ENCODE data around the gene MIGA2.

The MIGA2 gene

GRCh38 chr9:129111528-129112151 is 75.2 kb downstream of the MIGA2 start (continued):
- no peak for TF ChIP-seq ZNF274 (IDR thresholded peaks at IDR 0.05; ENCODE audit: low read length)
- TF ChIP-seq ZNF274 (tag by site-specific recombination; IDR thresholded peaks at IDR 0.05; ENCODE audit: borderline replicate concordance), result no peak
- peak; percentile 1; the same call in 1 of the 2 replicates for TF ChIP-seq PBX3 (CRISPR knock-in tag; IDR thresholded peaks at IDR 0.05)
- TF ChIP-seq KLF9 (tag by site-specific recombination; IDR thresholded peaks at IDR 0.05; ENCODE audit: low read depth), result peak; percentile 56; the same call in 1 of the 2 replicates
- TF ChIP-seq SP2 (tag by site-specific recombination; IDR thresholded peaks at IDR 0.05), result peak; percentile 54
- no peak for TF ChIP-seq ZNF560 (tag by site-specific recombination; IDR thresholded peaks at IDR 0.05; ENCODE audit: borderline replicate concordance)
- peak; percentile 82 for TF ChIP-seq GLIS1 (tag by site-specific recombination; IDR thresholded peaks at IDR 0.05)
- no peak for TF ChIP-seq KLF7 (tag by site-specific recombination; IDR thresholded peaks at IDR 0.05; ENCODE audit: borderline replicate concordance)
- TF ChIP-seq GLIS2 (tag by site-specific recombination; IDR thresholded peaks at IDR 0.05), result peak; percentile 97
- TF ChIP-seq ZFP69B (tag by site-specific recombination; IDR thresholded peaks at IDR 0.05), result 0 out of 2 replicates have a peak, but pooled peaks have one; percentile 32
- TF ChIP-seq SCRT2 (tag by site-specific recombination; IDR thresholded peaks at IDR 0.05), result peak; percentile 11; the same call in 1 of the 2 replicates
- peak; percentile 88 for TF ChIP-seq EGR2 (tag by site-specific recombination; IDR thresholded peaks at IDR 0.05; ENCODE audit: low read depth)
- no peak for TF ChIP-seq ZNF792 (tag by site-specific recombination; IDR thresholded peaks at IDR 0.05)
- TF ChIP-seq ZBTB8A (tag by site-specific recombination; IDR thresholded peaks at IDR 0.05), result peak; percentile 80
- TF ChIP-seq ZNF610 (tag by site-specific recombination; IDR thresholded peaks at IDR 0.05; ENCODE audit: borderline replicate concordance), result no peak
- TF ChIP-seq ZNF521 (tag by site-specific recombination; IDR thresholded peaks at IDR 0.05), result no peak
- no peak for TF ChIP-seq ZNF837 (tag by site-specific recombination; IDR thresholded peaks at IDR 0.05)
- peak; percentile 57 for TF ChIP-seq ZNF580 (tag by site-specific recombination; IDR thresholded peaks at IDR 0.05)
- TF ChIP-seq ZBTB49 (tag by site-specific recombination; IDR thresholded peaks at IDR 0.05; ENCODE audit: low read depth), result no peak
- no peak for TF ChIP-seq ZNF174 (tag by site-specific recombination; IDR thresholded peaks at IDR 0.05)
- TF ChIP-seq SP7 (tag by site-specific recombination; IDR thresholded peaks at IDR 0.05), result peak; percentile 48; the same call in 1 of the 2 replicates
- 0 out of 2 replicates have a peak, but pooled peaks have one; percentile 8 for TF ChIP-seq OSR2 (tag by site-specific recombination; IDR thresholded peaks at IDR 0.05)
- peak; percentile 64 for TF ChIP-seq ZNF600 (tag by site-specific recombination; IDR thresholded peaks at IDR 0.05)
- TF ChIP-seq ZNF311 (tag by site-specific recombination; IDR thresholded peaks at IDR 0.05; ENCODE audit: borderline replicate concordance), result no peak
- no peak for TF ChIP-seq ZNF140 (tag by site-specific recombination; IDR thresholded peaks at IDR 0.05)
- no peak for TF ChIP-seq ZNF416 (tag by site-specific recombination; IDR thresholded peaks at IDR 0.05)
- TF ChIP-seq ZNF423 (tag by site-specific recombination; IDR thresholded peaks at IDR 0.05), result no peak
- 0 out of 2 replicates have a peak, but pooled peaks have one; percentile 24 for TF ChIP-seq PRDM1 (tag by site-specific recombination; IDR thresholded peaks at IDR 0.05)
- no peak for TF ChIP-seq ZNF302 (tag by site-specific recombination; IDR thresholded peaks at IDR 0.05; ENCODE audit: low read depth)
- TF ChIP-seq HIC1 (tag by site-specific recombination; IDR thresholded peaks at IDR 0.05), result peak; percentile 49; the same call in 1 of the 2 replicates
- no peak for TF ChIP-seq YY1 (tag by site-specific recombination; IDR thresholded peaks at IDR 0.05)
- peak; percentile 89; the same call in 1 of the 2 replicates for TF ChIP-seq ZBTB10 (tag by site-specific recombination; IDR thresholded peaks at IDR 0.05)
- TF ChIP-seq ZEB2 (tag by site-specific recombination; IDR thresholded peaks at IDR 0.05), result peak; percentile 57; the same call in 1 of the 2 replicates
